Measurements from ENCODE around the gene CCDC85A. TPM values are rescaled to one million over a fixed set of nuclear protein-coding genes. Genes with fewer than 3 reads are reported as not detected.

The CCDC85A gene
- polyA plus RNA-seq, 1 of the 3 experiments (the other 2 are of a cell fraction): 48.7 TPM

GRCh38 chr2:56369316-56369715 lies 185.5 kb downstream of the CCDC85A start (continued):
- TF ChIP-seq ZBTB33 (IDR thresholded peaks at IDR 0.05; ENCODE audit: borderline replicate concordance, low read depth) (0 out of 2 replicates have a peak, but pooled peaks have one; percentile 27), EP300 (IDR thresholded peaks at IDR 0.05; ENCODE audit: borderline replicate concordance in 1 of 2, low read depth in 1 of 2, low read length in 1 of 2) (peak in 1 of 2 experiments; percentile 57; a peak in 1 of 4 replicates), USF2 (IDR thresholded peaks at IDR 0.05; ENCODE audit: borderline replicate concordance, low read depth, low read length) (no peak), FOSL2 (IDR thresholded peaks at IDR 0.05; ENCODE audit: borderline replicate concordance, low read depth) (peak; percentile 80), MEF2A (IDR thresholded peaks at IDR 0.05; ENCODE audit: borderline replicate concordance, low read depth) (no peak), EZH2phosphoT487 (IDR thresholded peaks at IDR 0.05; ENCODE audit: borderline replicate concordance, low read depth) (no peak), USF1 (IDR thresholded peaks at IDR 0.05; ENCODE audit: borderline replicate concordance, low read depth) (no peak), CHD2 (IDR thresholded peaks at IDR 0.05; ENCODE audit: low read length, partially characterized antibody) (no peak), TEAD4 (IDR thresholded peaks at IDR 0.05; ENCODE audit: borderline replicate concordance, insufficient read depth) (no peak), ELF1 (IDR thresholded peaks at IDR 0.05) (no peak), RXRA (IDR thresholded peaks at IDR 0.05; ENCODE audit: borderline replicate concordance, low read depth) (peak; percentile 85), SIN3A (IDR thresholded peaks at IDR 0.05; ENCODE audit: borderline replicate concordance, low read depth, low read length) (no peak), GABPA (IDR thresholded peaks at IDR 0.05; ENCODE audit: low read depth) (no peak), JUND (IDR thresholded peaks at IDR 0.05) (peak; percentile 67; the same call in 1 of the 2 replicates), NFIC (IDR thresholded peaks at IDR 0.05; ENCODE audit: borderline replicate concordance) (0 out of 2 replicates have a peak, but pooled peaks have one; percentile 4), PBX3 (IDR thresholded peaks at IDR 0.05) (peak; percentile 52), MAX (IDR thresholded peaks at IDR 0.05; ENCODE audit: low read depth) (no peak), MXI1 (IDR thresholded peaks at IDR 0.05; ENCODE audit: low read depth, low read length) (no peak), GATA2 (CRISPR knock-in tag; IDR thresholded peaks at IDR 0.05) (no peak), NRF1 (IDR thresholded peaks at IDR 0.05; ENCODE audit: low read depth, low read length) (no peak), IRF3 (IDR thresholded peaks at IDR 0.05; ENCODE audit: low read depth, low read length) (no peak), SMC3 (IDR thresholded peaks at IDR 0.05; ENCODE audit: low read depth, low read length) (no peak)

Data from SK-N-SH (cell line).